Neuronal stem cell (in vitro differentiated cells): ENCODE results near the gene FARP1.

ENCODE experiments used
- DNase-seq: peaks from one replicate; pipeline ENCODE4 v3.0.0-alpha.2; 2013; ENCODE audit warnings: low spot score
- H2AFZ ChIP-seq: one replicate; pipeline ENCODE4 v1.6.1; 2013; ENCODE audit warnings: mild to moderate bottlenecking, low read length, inconsistent platforms
- H2AK5ac ChIP-seq: 2 replicates; pipeline ENCODE4 v1.6.1; 2013; ENCODE audit warnings: low read depth, mild to moderate bottlenecking, inconsistent platforms, low read length, moderate library complexity, mixed read lengths
- H2BK120ac ChIP-seq: 2 replicates; pipeline ENCODE4 v1.6.1; 2013; ENCODE audit warnings: low read depth, mild to moderate bottlenecking, inconsistent platforms, low read length, moderate library complexity, mixed read lengths
- H2BK12ac ChIP-seq: one replicate; pipeline ENCODE4 v1.6.1; 2013; ENCODE audit warnings: low read length, inconsistent platforms
- H2BK15ac ChIP-seq: 2 replicates; pipeline ENCODE4 v1.6.1; 2013; ENCODE audit warnings: mild to moderate bottlenecking, low read length, inconsistent platforms, mixed read lengths
- H2BK5ac ChIP-seq: one replicate; pipeline ENCODE4 v1.6.1; 2013; ENCODE audit warnings: inconsistent platforms, mild to moderate bottlenecking, low read length, moderate library complexity
- H3K14ac ChIP-seq: one replicate; pipeline ENCODE4 v1.6.1; 2013; ENCODE audit warnings: low read length, inconsistent platforms
- H3K18ac ChIP-seq: 2 replicates; pipeline ENCODE4 v1.6.1; 2013; ENCODE audit warnings: low read length, inconsistent platforms
- H3K23ac ChIP-seq: 2 replicates; pipeline ENCODE4 v1.6.1; 2013; ENCODE audit warnings: low read depth, mild to moderate bottlenecking, mixed read lengths, low read length, inconsistent platforms; ENCODE audit not compliant: poor library complexity
- H3K27ac ChIP-seq: replicated peaks from 3 replicates; pipeline ENCODE4 v1.5.1; 2013; ENCODE audit warnings: low read length, inconsistent platforms
- H3K27me3 ChIP-seq, 3 experiments: 2 replicates each; pipeline ENCODE4 v1.6.1; 2013; ENCODE audit warnings: low read length in 3 of 3, mild to moderate bottlenecking in 2 of 3, inconsistent platforms in 1 of 3, low read depth in 1 of 3, mixed read lengths in 1 of 3, moderate library complexity in 1 of 3; ENCODE audit not compliant: control insufficient read depth in 3 of 3, insufficient read depth in 3 of 3
- H3K36me3 ChIP-seq, 2 donors: replicated peaks in 1 of 2; 2 replicates each; pipeline ENCODE4 v1.6.1; 2013; ENCODE audit warnings: low read length in 2 of 2; ENCODE audit not compliant: control insufficient read depth in 2 of 2, insufficient read depth in 2 of 2
- H3K4ac ChIP-seq: 2 replicates; pipeline ENCODE4 v1.6.1; 2013; ENCODE audit warnings: inconsistent platforms, mild to moderate bottlenecking, low read length, moderate library complexity
- H3K4me1 ChIP-seq, 2 donors: 1 replicate in 1 of 2; 2 replicates in 1 of 2; pipeline ENCODE4 v1.6.1; 2013; ENCODE audit warnings: low read length in 2 of 2, low read depth in 1 of 2; ENCODE audit not compliant: control insufficient read depth in 2 of 2, insufficient read depth in 1 of 2
- H3K4me2 ChIP-seq: one replicate; pipeline ENCODE4 v1.6.1; 2013; ENCODE audit warnings: mild to moderate bottlenecking, low read length, inconsistent platforms; ENCODE audit not compliant: insufficient read depth, poor library complexity, severe bottlenecking
- H3K4me3 ChIP-seq, 2 donors: 2 replicates each; pipeline ENCODE4 v1.5.1; 2013; ENCODE audit warnings: low read length in 2 of 2, mild to moderate bottlenecking in 2 of 2, inconsistent platforms in 1 of 2, moderate library complexity in 1 of 2
- H3K79me1 ChIP-seq: one replicate; pipeline ENCODE4 v1.6.1; 2013; ENCODE audit warnings: low read depth, mild to moderate bottlenecking, inconsistent platforms, low read length, moderate library complexity
- H3K9ac ChIP-seq: one replicate; pipeline ENCODE4 v1.6.1; 2013; ENCODE audit warnings: mild to moderate bottlenecking, low read depth, low read length, inconsistent platforms; ENCODE audit not compliant: poor library complexity
- H3K9me3 ChIP-seq, 2 donors: replicated peaks in 1 of 2; 2 replicates each; pipeline versions ENCODE3 to v1.6.1; 2013; ENCODE audit warnings: low read length in 2 of 2, mild to moderate bottlenecking in 2 of 2, inconsistent platforms in 1 of 2, low read depth in 1 of 2, mixed read lengths in 1 of 2, moderate library complexity in 1 of 2; ENCODE audit not compliant: control insufficient read depth in 2 of 2, insufficient read depth in 1 of 2
- H4K8ac ChIP-seq: one replicate; pipeline ENCODE4 v1.6.1; 2013; ENCODE audit warnings: low read depth, mild to moderate bottlenecking, inconsistent platforms, low read length, moderate library complexity
- H4K91ac ChIP-seq: one replicate; pipeline ENCODE4 v1.6.1; 2013; ENCODE audit warnings: low read length, low read depth, mild to moderate bottlenecking, inconsistent platforms; ENCODE audit not compliant: poor library complexity
- WGBS, 2 donors: extraction: QIAGEN DNeasy Blood & Tissue Kit; methylation state at CpG; one replicate each; pipeline ENCODE4 v1.1.7; 2013; ENCODE audit warnings: missing lambda C conversion rate in 2 of 2, mixed read lengths in 1 of 2; ENCODE audit not compliant: insufficient read length in 2 of 2, insufficient replicate concordance in 1 of 2; ENCODE audit errors: extremely low coverage in 2 of 2; 5-methylcytosine and 5-hydroxymethylcytosine counted together

The FARP1 gene

GRCh38 chr13:98318263-98318878 is 175.5 kb downstream of the FARP1 start:
- Histone ChIP-seq H4K91ac (no peak overlapping the region), H3K27me3 (no peaks in the 10 kb centered on the region), H2BK120ac (no peak overlapping the region), H2BK5ac (no peak overlapping the region), H2BK15ac (no peak overlapping the region), H3K79me1 (no peaks in the 10 kb centered on the region), H3K9me3 (peaks cover 0 to 6% of the 10 kb centered on the region in 2 donors), H3K4me2 (no peak overlapping the region), H3K27ac (no peak overlapping the region), H2AK5ac (no peak overlapping the region), H2AFZ (no peak overlapping the region), H3K36me3 (peaks cover 2 to 14% of the 10 kb centered on the region in 2 donors), H3K18ac (no peak overlapping the region), H3K14ac (no peak overlapping the region), H4K8ac (no peak overlapping the region), H3K4ac (no peak overlapping the region), H3K9ac (no peak overlapping the region), H3K4me1 (peaks cover 0 to 17% of the 10 kb centered on the region in 2 donors), H3K23ac (no peak overlapping the region), H3K4me3 (no peak overlapping the region), H2BK12ac (no peak overlapping the region)
- WGBS, 2 donors: no CpG with 5 or more reads among the region's 11 CpGs
- DNase-seq: no peak

- no peak overlapping the region for H2BK15ac ChIP-seq
- WGBS, 2 donors: no CpG with 5 or more reads among the region's 9 CpGs
- H3K23ac ChIP-seq: no peak overlapping the region
- DNase-seq: no peak
- H3K27ac ChIP-seq: no peak overlapping the region
- H2AK5ac ChIP-seq: no peak overlapping the region
- no peak overlapping the region for H3K4me3 ChIP-seq
- H3K9me3 ChIP-seq: peaks cover 0 to 6% of the 10 kb centered on the region in 2 donors
- H3K4me2 ChIP-seq: no peak overlapping the region
- peaks cover 2 to 11% of the 10 kb centered on the region in 2 donors for H3K36me3 ChIP-seq
- H3K9ac ChIP-seq: no peak overlapping the region
- no peak overlapping the region for H3K4ac ChIP-seq
- peaks cover 12 to 16% of the 10 kb centered on the region in 2 donors for H3K4me1 ChIP-seq
- H2BK12ac ChIP-seq: no peak overlapping the region
- no peak overlapping the region for H4K91ac ChIP-seq
- H2AFZ ChIP-seq: no peak overlapping the region
- no peak overlapping the region for H4K8ac ChIP-seq
- no peak overlapping the region for H2BK5ac ChIP-seq
- no peaks in the 10 kb centered on the region for H3K27me3 ChIP-seq
- no peak overlapping the region for H3K14ac ChIP-seq
- H3K79me1 ChIP-seq: no peaks in the 10 kb centered on the region
- H2BK120ac ChIP-seq: no peak overlapping the region
- no peak overlapping the region for H3K18ac ChIP-seq
These were observed 177.7 kb downstream of the FARP1 start for GRCh38 chr13:98320561-98321105.

GRCh38 chr13:98321395-98321794 is 178.5 kb downstream of the FARP1 start:
- Histone ChIP-seq H2BK5ac (no peak overlapping the region), H3K4me1 (peaks cover 16 to 20% of the 10 kb centered on the region in 2 donors), H3K4me2 (no peak overlapping the region), H3K36me3 (peaks cover 2 to 3% of the 10 kb centered on the region in 2 donors), H4K91ac (no peak overlapping the region), H3K79me1 (no peaks in the 10 kb centered on the region), H3K23ac (no peak overlapping the region), H2BK120ac (no peak overlapping the region), H3K27me3 (no peaks in the 10 kb centered on the region), H2AK5ac (no peak overlapping the region), H3K9me3 (peaks cover 0 to 6% of the 10 kb centered on the region in 2 donors), H2BK12ac (no peak overlapping the region), H3K4ac (no peak overlapping the region), H2BK15ac (no peak overlapping the region), H3K9ac (no peak overlapping the region), H3K4me3 (no peak overlapping the region), H3K14ac (no peak overlapping the region), H2AFZ (no peak overlapping the region), H3K27ac (no peak overlapping the region), H3K18ac (no peak overlapping the region), H4K8ac (no peak overlapping the region)
- DNase-seq: no peak
- no CpG with 5 or more reads among the region's 2 CpGs for WGBS, 2 donors

GRCh38 chr13:98322091-98322718 is 179.3 kb downstream of the FARP1 start:
- Histone ChIP-seq H3K27ac (no peak overlapping the region), H3K4me3 (no peak overlapping the region), H3K9me3 (peaks cover 0 to 5% of the 10 kb centered on the region in 2 donors), H2BK15ac (no peak overlapping the region), H3K4me1 (peaks cover 17 to 28% of the 10 kb centered on the region in 2 donors), H3K9ac (no peak overlapping the region), H3K23ac (no peak overlapping the region), H2AK5ac (no peak overlapping the region), H3K79me1 (no peaks in the 10 kb centered on the region), H2BK12ac (no peak overlapping the region), H3K14ac (no peak overlapping the region), H3K18ac (no peak overlapping the region), H4K8ac (no peak overlapping the region), H3K27me3 (no peaks in the 10 kb centered on the region), H4K91ac (no peak overlapping the region), H2AFZ (no peak overlapping the region), H3K4ac (no peak overlapping the region), H2BK120ac (no peak overlapping the region), H3K36me3 (no peaks in the 10 kb centered on the region), H2BK5ac (no peak overlapping the region), H3K4me2 (no peak overlapping the region)
- DNase-seq: no peak
- WGBS, 2 donors: no CpG with 5 or more reads among the region's 8 CpGs
